A549 (cell line): Measurements from ENCODE around the gene SRCIN1. TPM values are rescaled to one million over a fixed set of nuclear protein-coding genes. Genes with fewer than 3 reads are reported as not detected.

Source experiments
- ATAC-seq, 2 experiments: fragments of 200-7000 bp in 1 of 2; fragments of >200 bp in 1 of 2; cut with Nextera tagmentation in 1 of 2; cut with Tn5 transposase in 1 of 2; 3 replicates each; pipeline versions ENCODE4 v1.8.0 to v1.9.1; 2018 to 2020; ENCODE audit warnings: mild to moderate bottlenecking in 1 of 2, moderate library complexity in 1 of 2
- CTCF ChIA-PET: fragments of 300-600 bp; sonication (Branson Sonifier 250); formaldehyde crosslinking; extraction: SDS; loops from one replicate; lab custom pipeline; 2021; ENCODE audit warnings: antibody characterized with exemption, inconsistent platforms; lab: Yijun Ruan, JAX
- POLR2A ChIA-PET: fragments of 350-600 bp; formaldehyde crosslinking; extraction: SDS; loops from one replicate; lab custom pipeline; 2021; ENCODE audit warnings: antibody characterized with exemption, inconsistent platforms; lab: Yijun Ruan, JAX
- DNase-seq, 2 experiments: peaks; one replicate each; pipeline versions ENCODE4 v3.0.0 to v3.0.0-alpha.2; 2011 to 2016; ENCODE audit warnings: low read depth in 1 of 2, low spot score in 1 of 2
- FAIRE-seq: peaks from 2 replicates; lab custom pipeline; 2011; peaks lifted over from hg19 to GRCh38; lab: Jason Lieb, UNC
- H3K27ac ChIP-seq, 2 experiments: fragments of >200 bp; sonication (Bioruptor Twin); formaldehyde crosslinking; 3 replicates each; pipeline ENCODE4 v1.5.1; 2016 to 2017
- H3K4me1 ChIP-seq: fragments of >200 bp; sonication (Bioruptor Twin); formaldehyde crosslinking; 3 replicates; pipeline ENCODE4 v1.6.1; 2016
- H3K4me2 ChIP-seq: fragments of >200 bp; sonication (Bioruptor Twin); formaldehyde crosslinking; 3 replicates; pipeline ENCODE4 v1.6.1; 2016
- H3K4me3 ChIP-seq: fragments of >200 bp; sonication (Bioruptor Twin); formaldehyde crosslinking; 3 replicates; pipeline ENCODE4 v1.5.1; 2016
- H3K9me3 ChIP-seq: fragments of >200 bp; sonication (Bioruptor Twin); formaldehyde crosslinking; 3 replicates; pipeline ENCODE4 v1.6.1; 2016
- BHLHE40 ChIP-seq: IDR thresholded peaks from 2 replicates; pipeline ENCODE4 v1.6.1; 2012; ENCODE audit warnings: low read depth, low read length, inconsistent platforms
- CBX2 ChIP-seq: fragments of 200-600 bp; sonication (generic); IDR thresholded peaks from 2 replicates; pipeline ENCODE4 v1.6.1; 2016; ENCODE audit warnings: low read depth, mild to moderate bottlenecking, borderline replicate concordance
- CBX8 ChIP-seq: fragments of 200-600 bp; sonication (generic); IDR thresholded peaks from 2 replicates; pipeline ENCODE4 v1.6.1; 2016
- CEBPB ChIP-seq, 2 experiments: fragments of >200 bp in 1 of 2; sonication (Bioruptor Twin) in 1 of 2; formaldehyde crosslinking in 1 of 2; IDR thresholded peaks; 2 replicates each; pipeline ENCODE4 v1.6.1; 2012 to 2016
- EHMT2 ChIP-seq: fragments of 200-600 bp; sonication (generic); IDR thresholded peaks from 2 replicates; pipeline ENCODE4 v1.6.1; 2016; ENCODE audit warnings: antibody characterized with exemption, low read depth, mild to moderate bottlenecking, moderate library complexity
- EP300 ChIP-seq, 2 experiments: fragments of >200 bp; sonication (Bioruptor Twin); formaldehyde crosslinking; IDR thresholded peaks; 2 replicates in 1 of 2; 3 replicates in 1 of 2; pipeline ENCODE4 v1.6.1; 2016 to 2017
- ESRRA ChIP-seq: fragments of 150-350 bp; IDR thresholded peaks from 2 replicates; pipeline ENCODE4 v1.6.1; 2014; ENCODE audit warnings: mild to moderate bottlenecking, low read length, borderline replicate concordance
- HES2 ChIP-seq: fragments of >200 bp; sonication (Bioruptor Twin); formaldehyde crosslinking; IDR thresholded peaks from 2 replicates; pipeline ENCODE4 v1.6.1; 2016
- HMGXB4 ChIP-seq: fragments of 250-450 bp; sonication (Bioruptor Pico); IDR thresholded peaks from 2 replicates; pipeline ENCODE4 v1.5.0; 2021; ENCODE audit warnings: mild to moderate bottlenecking, moderate library complexity, borderline replicate concordance
- JUN ChIP-seq, 2 experiments: fragments of >200 bp; sonication (Bioruptor Twin); formaldehyde crosslinking; IDR thresholded peaks; 2 replicates in 1 of 2; 3 replicates in 1 of 2; pipeline ENCODE4 v1.6.1; 2016 to 2017
- MYC ChIP-seq: IDR thresholded peaks from 2 replicates; pipeline ENCODE4 v1.6.1; 2012; ENCODE audit warnings: mild to moderate bottlenecking, inconsistent platforms, low read length, improper control_type of control experiment, borderline replicate concordance
- NR3C1 ChIP-seq: fragments of >200 bp; sonication (Bioruptor Twin); formaldehyde crosslinking; IDR thresholded peaks from 3 replicates; pipeline ENCODE4 v1.6.1; 2017
- POLR2A ChIP-seq: IDR thresholded peaks from 2 replicates; pipeline ENCODE4 v1.6.1; 2012; ENCODE audit warnings: mild to moderate bottlenecking, low read length
- REST ChIP-seq: fragments of 200-600 bp; sonication (generic); IDR thresholded peaks from 2 replicates; pipeline ENCODE4 v1.6.1; 2016; ENCODE audit warnings: antibody characterized with exemption, mild to moderate bottlenecking, moderate library complexity
- RNF2 ChIP-seq: fragments of 200-600 bp; sonication (generic); IDR thresholded peaks from 2 replicates; pipeline ENCODE4 v1.6.1; 2016; ENCODE audit warnings: low read depth, mild to moderate bottlenecking, antibody characterized with exemption, moderate library complexity, borderline replicate concordance
- SREBF2 ChIP-seq: fragments of 450-650 bp; IDR thresholded peaks from 2 replicates; pipeline ENCODE4 v1.6.1; 2014; ENCODE audit warnings: mild to moderate bottlenecking, moderate library complexity
- ZFP36 ChIP-seq: fragments of 450-650 bp; IDR thresholded peaks from 2 replicates; pipeline ENCODE4 v1.6.1; 2014; ENCODE audit warnings: borderline replicate concordance; ENCODE audit not compliant: partially characterized antibody
- ZSCAN20 ChIP-seq: fragments of 250-450 bp; sonication (Bioruptor Pico); IDR thresholded peaks from 2 replicates; pipeline ENCODE4 v1.8.0; 2022; ENCODE audit warnings: mild to moderate bottlenecking, moderate library complexity
- WGBS: methylation state at CpG from one replicate; pipeline ENCODE4 v1.1.6; 2017; ENCODE audit errors: missing lambda C conversion rate; 5-methylcytosine and 5-hydroxymethylcytosine counted together
- polyA plus RNA-seq, 4 experiments: library from polyadenylated mRNA; depleted of rRNA in 3 of 4; stranded (reverse); fragments of >200 nt; fragmentation: RNase III in 1 of 4; extraction: RNeasy Plus Mini Kit Qiagen cat#74134 plus additional on column Dnase treatment in 1 of 4; gene quantifications; 2 replicates in 3 of 4; 3 replicates in 1 of 4; pipeline ENCODE4 v1.2.3, GENCODE V29; 2011 to 2017
- TF ChIP-seq, protein P1 (sequence below): IDR thresholded peaks from 2 replicates; pipeline ENCODE4 v1.6.1; 2012

SRCIN1 gene
- polyA plus RNA-seq, 2 of the 4 experiments (the other 2 are of a cell fraction) = 1.4 to 2.1 TPM

DNA sequence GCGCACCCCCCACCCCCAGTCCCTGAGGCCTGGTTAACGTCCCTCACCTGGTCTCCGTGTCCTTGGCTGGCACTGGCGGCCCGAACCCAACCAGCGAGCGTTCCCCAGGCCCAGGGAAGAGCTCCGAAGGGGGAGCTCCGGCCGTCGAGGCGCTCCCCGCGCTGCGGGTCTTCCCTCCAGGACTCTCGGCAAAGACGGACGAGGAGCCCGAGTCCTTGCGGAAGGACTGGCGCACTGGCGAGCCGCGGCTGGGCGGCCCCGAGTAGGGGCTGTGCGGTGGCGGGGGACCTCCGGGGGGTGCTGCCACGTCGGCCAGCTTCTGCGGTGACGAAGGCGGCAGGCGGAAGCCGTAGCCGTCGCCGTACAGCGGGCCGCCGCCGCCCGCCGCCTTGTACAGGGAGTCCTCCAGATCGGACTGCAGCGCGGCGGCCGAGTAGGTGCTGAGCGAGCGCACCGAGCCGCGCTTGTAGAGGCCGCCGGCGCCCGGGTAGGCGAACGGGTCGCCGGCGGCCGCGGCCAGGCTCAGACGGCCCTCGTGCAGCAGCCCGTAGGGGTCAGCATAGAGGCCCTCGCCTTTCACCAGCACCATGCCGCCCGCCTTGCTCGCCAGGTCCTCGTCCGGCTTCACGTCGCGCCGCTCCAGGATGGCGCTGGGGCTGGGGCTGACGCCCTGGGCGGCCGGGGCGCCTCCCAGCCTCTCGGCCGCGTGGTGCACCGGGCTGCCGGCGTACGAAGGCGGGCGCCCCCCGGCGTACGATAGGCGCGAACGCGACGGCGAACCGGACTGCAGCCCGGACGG, 44.1 kb downstream of the SRCIN1 start:
- ATAC-seq (no peak), DNase-seq (no peak), FAIRE-seq (no peak)
- WGBS = 90% methylated on average over 99 of the region's 105 CpGs
- Histone ChIP-seq H3K4me1 (peaks cover 16% of the 10 kb centered on the region), H3K9me3 (no peaks in the 10 kb centered on the region), H3K4me3 (no peak overlapping the region), H3K27ac (no peak overlapping the region), H3K4me2 (no peak overlapping the region)
- ChIA-PET CTCF (interaction anchor here (0.5 to 28.4 kb wide), 7 partner anchors 10 to 212 kb away, joined by 3 to 948 read pairs (median 5); partner anchors contain the start of gene SRCIN1), POLR2A (interaction anchor here (0.9 kb wide), 1 partner anchor 22 kb away, joined by 4 read pairs; no protein-coding TSS in a partner anchor)
- TF ChIP-seq EHMT2 = no peak
- no peak for TF ChIP-seq BHLHE40
- TF ChIP-seq, all 56 proteins: peak for 0

DNA sequence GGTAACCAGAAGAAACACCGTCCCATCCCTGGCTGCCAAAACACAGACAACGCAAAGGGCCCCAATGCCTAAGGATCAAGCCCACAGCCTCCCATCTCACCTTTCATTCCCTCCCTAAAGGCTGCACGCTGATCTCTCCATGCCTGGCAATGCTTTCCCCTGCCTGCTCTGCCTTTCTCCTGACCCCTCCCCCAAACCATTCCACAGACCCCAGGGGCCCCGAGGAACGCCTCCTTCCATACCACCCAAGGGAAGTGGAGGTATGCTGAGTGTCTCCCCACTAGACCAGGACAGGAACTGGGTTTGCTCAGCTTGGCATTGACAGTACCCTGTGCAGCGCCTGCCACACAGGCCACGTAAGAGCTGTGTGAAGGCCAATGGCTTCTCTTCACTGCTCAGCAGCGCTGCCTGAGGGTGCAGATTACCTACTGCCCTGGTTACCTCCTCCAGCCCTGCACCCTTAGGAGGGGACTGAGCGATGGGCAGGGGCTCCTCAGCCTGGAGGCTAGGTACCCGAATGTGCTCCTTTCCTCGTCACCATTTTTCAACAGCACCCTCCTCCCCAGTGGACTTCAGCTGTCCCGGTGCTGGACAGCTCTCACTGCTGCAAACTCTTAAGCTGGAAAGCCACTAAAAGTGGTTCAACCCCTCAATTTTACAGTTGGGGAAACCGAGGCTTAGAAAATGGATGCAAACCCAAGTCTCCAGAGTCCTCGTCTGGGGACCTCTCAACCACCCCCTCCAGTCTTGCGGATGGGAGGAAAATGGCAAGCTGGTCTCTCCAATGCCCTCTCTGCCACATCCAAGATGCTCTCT, 45.0 kb downstream of the SRCIN1 start:
- WGBS = 78% methylated on average over 15 of the region's 15 CpGs
- ChIA-PET POLR2A (interaction anchor here (0.9 kb wide), 1 partner anchor 23 kb away, joined by 4 read pairs; no protein-coding TSS in a partner anchor), CTCF (interaction anchor here (0.5 to 28.4 kb wide), 6 partner anchors 14 to 211 kb away, joined by 3 to 948 read pairs (median 73); partner anchors contain the start of gene SRCIN1)
- Histone ChIP-seq H3K27ac (no peak overlapping the region), H3K4me3 (no peak overlapping the region), H3K9me3 (no peaks in the 10 kb centered on the region), H3K4me1 (peaks cover 16% of the 10 kb centered on the region), H3K4me2 (no peak overlapping the region; the same call in 2 of the 3 replicates)
- FAIRE-seq (no peak), ATAC-seq (no peak), DNase-seq (no peak)
- TF ChIP-seq, protein P1, sequence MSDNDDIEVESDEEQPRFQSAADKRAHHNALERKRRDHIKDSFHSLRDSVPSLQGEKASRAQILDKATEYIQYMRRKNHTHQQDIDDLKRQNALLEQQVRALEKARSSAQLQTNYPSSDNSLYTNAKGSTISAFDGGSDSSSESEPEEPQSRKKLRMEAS = no peak
- TF ChIP-seq CEBPB (IDR thresholded peaks at IDR 0.05) (no peak), HES2 (no peak), POLR2A (no peak), CBX8 (no peak), REST (peak; percentile 94), EHMT2 (peak; percentile 59; the same call in 1 of the 2 replicates)

DNA sequence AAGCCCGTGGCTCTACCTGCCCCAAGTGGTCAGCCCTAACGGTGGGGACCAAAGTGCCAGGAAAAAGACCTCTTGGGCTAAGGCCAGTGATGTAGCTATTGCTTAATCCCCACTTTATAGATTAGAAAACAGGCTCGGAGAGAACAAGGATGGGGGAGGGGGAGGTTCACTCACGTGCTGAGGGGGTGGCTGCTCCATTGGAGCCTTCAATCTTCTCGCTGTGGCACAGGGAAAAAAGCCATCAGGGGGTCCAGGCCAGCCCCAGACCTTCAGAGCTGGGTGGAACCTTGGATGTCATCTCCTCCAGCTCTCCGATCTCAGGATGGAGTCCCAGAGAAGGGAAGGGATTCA, 45.9 kb downstream of the SRCIN1 start:
- Histone ChIP-seq H3K4me1 (peaks cover 16% of the 10 kb centered on the region), H3K4me2 (peak overlapping the region; percentile 89), H3K9me3 (no peaks in the 10 kb centered on the region), H3K4me3 (peak overlapping the region; percentile 44), H3K27ac (peak overlapping the region; percentile 34 to 88; a peak in 5 of 6 replicates)
- ChIA-PET POLR2A (interaction anchor here (0.8 to 2.2 kb wide), 6 partner anchors 9 to 48 kb away, joined by 3 to 10 read pairs (median 3); no protein-coding TSS in a partner anchor), CTCF (interaction anchor here (0.5 to 28.4 kb wide), 17 partner anchors 8 to 210 kb away, joined by 3 to 948 read pairs (median 10); partner anchors contain the start of gene SRCIN1)
- FAIRE-seq (no peak), DNase-seq (no peak), ATAC-seq (no peak)
- 27% methylated on average over 6 of the region's 6 CpGs for WGBS
- no peak for TF ChIP-seq JUN (IDR thresholded peaks at IDR 0.05)
- no peak for TF ChIP-seq ZSCAN20 (CRISPR knock-in tag)
- TF ChIP-seq CBX2 = no peak
- TF ChIP-seq ZFP36 = no peak
- TF ChIP-seq SREBF2 = no peak
- no peak for TF ChIP-seq NR3C1
- no peak for TF ChIP-seq REST
- TF ChIP-seq MYC = no peak
- no peak for TF ChIP-seq EHMT2
- TF ChIP-seq RNF2 = no peak
- no peak for TF ChIP-seq EP300 (IDR thresholded peaks at IDR 0.05)
- TF ChIP-seq, protein P1 = no peak
- no peak for TF ChIP-seq HMGXB4
- no peak for TF ChIP-seq ESRRA
